PC-3 (cell line): ENCODE results near the gene BCKDHA.

Experiments used
- CTCF ChIP-seq: fragments of 300-600 bp; sonication (generic); conservative IDR thresholded peaks from 2 replicates; pipeline ENCODE4 v1.5.1; 2017; ENCODE audit warnings: antibody characterized with exemption, low read depth, mild to moderate bottlenecking, low read length
- EZH2 ChIP-seq: fragments of 300-600 bp; sonication (generic); IDR thresholded peaks from one replicate; pipeline ENCODE4 v1.6.1; 2017; ENCODE audit warnings: antibody characterized with exemption, mild to moderate bottlenecking, low read length; ENCODE audit not compliant: unreplicated experiment
- EZH2phosphoT487 ChIP-seq: fragments of 300-600 bp; sonication (generic); IDR thresholded peaks from 2 replicates; pipeline ENCODE4 v1.6.1; 2018; ENCODE audit warnings: mild to moderate bottlenecking, antibody characterized with exemption, low read length, borderline replicate concordance

- TF ChIP-seq CTCF (no peak), EZH2phosphoT487 (no peak), EZH2 (no peak)
These were observed 1.9 kb downstream of the BCKDHA start for GRCh38 chr19:41399525-41399924.
